LHCN-M2 (cell line): Measurements from ENCODE around the gene TGM4. TPM values are rescaled to one million over a fixed set of nuclear protein-coding genes. Genes with fewer than 3 reads are reported as not detected.
A peak's percentile ranks its signal among the peaks of the same experiment; 100 is the strongest.

ENCODE experiments used
- DNase-seq: peaks from one replicate; pipeline ENCODE4 v3.0.0-alpha.2; 2012; ENCODE audit warnings: low read depth
- total RNA-seq: library from RNA; depleted of rRNA; stranded (reverse); fragments of >200 nt; gene quantifications from 2 replicates; pipeline ENCODE4 v1.2.3, GENCODE V29; 2014

The TGM4 gene
- total RNA-seq, 1 experiment from 2014 or later: 0.06 TPM

- no peak for DNase-seq
Measured at GRCh38 chr3:44880284-44880683, 5.9 kb downstream of the TGM4 start.

DNA sequence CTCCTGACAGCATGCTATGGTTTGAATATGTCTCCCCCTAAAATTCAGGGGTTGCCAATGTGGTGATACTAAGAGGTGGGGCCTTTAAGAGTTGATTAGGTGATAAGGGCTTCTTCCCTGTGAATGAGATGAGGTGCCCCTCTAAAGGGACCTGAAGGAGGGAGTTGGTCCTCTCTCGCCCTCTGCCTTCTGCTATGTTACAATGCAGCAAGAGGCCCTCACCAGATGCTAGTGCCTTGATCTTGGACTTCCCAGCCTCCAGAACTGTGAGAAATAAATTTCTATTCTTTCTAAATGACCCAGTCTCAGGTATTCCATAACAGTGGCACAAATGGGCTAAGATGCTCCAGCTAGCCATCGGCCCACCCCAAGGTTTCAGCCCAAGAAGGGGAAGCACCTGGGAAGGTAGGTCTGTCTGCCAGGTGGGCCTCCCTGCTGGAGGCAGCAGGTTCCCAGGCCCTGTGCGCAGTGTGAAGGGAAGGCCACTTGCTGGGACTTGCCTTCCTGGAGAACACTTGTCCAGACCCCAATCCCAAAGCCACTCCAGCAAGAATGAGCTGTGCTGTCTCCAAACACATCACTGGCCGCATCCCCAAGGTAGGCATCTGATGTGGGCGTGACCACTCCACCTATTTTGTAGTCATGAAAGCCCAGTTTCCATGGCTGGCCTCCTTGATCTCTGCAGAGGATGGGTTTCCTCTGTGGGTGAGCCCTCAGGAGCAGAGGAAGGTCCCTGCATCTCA lies 9.0 kb downstream of the TGM4 start:
- DNase-seq: no peak

DNA sequence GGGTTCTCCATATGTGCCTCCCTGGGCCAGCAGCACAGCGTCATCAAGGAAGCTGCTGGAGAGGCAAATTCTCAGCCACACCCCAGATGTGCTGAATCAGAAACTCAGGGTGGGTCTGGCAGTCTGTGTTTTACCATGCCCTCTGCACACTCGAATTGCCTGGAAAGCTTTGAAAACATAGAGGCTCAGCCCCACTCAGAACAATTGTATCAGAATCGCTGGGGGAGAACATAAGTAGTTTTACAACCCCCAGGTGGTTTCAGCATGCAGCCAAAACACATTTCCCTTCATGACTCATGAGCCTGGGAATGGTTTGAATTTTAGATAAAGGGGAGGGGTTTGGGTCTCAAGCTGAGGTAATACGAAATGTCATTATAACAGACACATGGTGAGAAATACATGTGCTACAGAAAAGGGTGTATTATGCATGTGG lies 9.6 kb downstream of the TGM4 start:
- DNase-seq: peak; percentile 98

GRCh38 chr3:44885618-44886017 lies 11.2 kb downstream of the TGM4 start:
- DNase-seq: peak; percentile 98

DNA sequence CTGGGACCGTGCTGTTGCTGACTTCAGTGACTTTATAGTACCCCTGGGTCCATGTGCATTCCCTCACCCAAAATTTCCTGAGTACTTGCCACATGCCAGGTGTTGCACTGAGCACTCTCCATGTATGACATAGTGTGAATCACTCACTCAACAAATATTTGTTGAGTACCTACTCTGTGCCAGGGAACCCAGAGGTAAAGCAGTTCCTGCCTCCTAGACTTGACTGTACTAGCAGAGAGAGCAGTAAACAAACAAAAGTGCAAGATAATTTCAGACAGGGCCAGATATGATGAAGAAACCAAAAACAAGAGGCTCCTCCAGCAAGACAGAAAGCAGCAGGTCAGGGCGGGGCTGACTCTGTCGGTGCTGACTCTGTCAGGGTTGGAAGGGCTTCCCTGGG lies 12.2 kb downstream of the TGM4 start:
- DNase-seq: no peak

GRCh38 chr3:44887101-44887500 lies 12.7 kb downstream of the TGM4 start:
- no peak for DNase-seq

- no peak for DNase-seq
Measured at GRCh38 chr3:44890258-44890657, 15.8 kb downstream of the TGM4 start.

DNA sequence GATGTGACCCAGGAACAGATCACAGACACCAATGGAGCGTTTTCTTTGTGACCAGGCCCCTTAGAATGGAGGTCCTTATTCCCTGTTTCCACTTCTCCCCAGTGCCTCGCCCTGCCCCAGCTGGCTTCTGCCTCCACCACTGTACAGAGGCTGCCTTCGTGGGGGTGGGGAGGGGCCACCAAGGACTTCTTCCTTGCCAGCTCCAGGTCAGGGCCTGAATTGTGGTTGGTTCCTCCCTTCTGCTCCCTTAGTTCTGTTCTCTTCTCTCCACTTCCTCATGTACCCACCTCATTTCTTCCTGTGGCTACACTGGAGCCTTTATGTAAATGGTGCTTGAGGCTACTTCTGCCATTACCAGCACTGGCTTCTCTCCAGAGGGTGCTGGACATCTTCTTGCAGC lies 16.4 kb downstream of the TGM4 start:
- DNase-seq: no peak

GRCh38 chr3:44892689-44893088 lies 18.3 kb downstream of the TGM4 start:
- peak; percentile 39 for DNase-seq

- DNase-seq: peak; percentile 85
Measured at GRCh38 chr3:44893097-44893496, 18.7 kb downstream of the TGM4 start.

DNA sequence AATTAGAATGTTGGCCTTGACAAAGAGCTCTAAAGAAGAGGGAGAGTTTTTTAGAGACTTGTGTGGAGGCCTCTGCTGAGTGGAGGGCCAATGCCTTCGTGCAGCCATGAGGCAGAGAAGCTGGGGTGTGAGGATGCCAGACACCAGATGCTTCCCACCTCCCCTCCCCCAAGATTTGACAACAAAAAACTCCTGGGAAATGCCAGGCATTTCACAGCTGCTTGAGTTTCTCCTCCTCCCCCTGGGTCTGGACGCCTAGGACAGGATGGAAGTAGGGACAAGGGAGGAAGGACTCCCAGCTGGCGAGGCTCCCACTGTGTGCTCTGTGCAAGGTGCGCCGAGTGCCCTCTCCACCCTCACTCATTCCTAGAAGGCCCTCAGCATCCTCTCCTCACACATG lies 20.1 kb downstream of the TGM4 start:
- peak; percentile 60 for DNase-seq

DNA sequence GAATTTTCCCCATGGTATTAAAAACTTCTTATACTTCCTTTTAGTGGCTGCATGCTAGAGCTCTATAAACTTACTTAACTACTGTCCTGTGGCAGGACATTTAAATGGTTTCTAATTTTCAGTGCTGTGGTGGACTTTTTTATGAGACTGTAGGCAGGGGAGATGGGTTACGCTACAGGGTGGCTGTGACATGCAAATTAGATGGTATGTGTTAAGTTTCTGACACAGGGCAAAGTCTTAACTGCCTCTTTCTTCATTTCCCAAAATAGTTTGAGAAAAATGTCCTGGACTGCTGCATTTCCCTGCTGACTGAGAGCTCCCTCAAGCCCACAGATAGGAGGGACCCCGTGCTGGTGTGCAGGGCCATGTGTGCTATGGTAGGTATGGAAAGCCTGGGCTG lies 22.0 kb downstream of the TGM4 start:
- DNase-seq: no peak

GRCh38 chr3:44899683-44900367 lies 25.4 kb downstream of the TGM4 start:
- DNase-seq: no peak

DNA sequence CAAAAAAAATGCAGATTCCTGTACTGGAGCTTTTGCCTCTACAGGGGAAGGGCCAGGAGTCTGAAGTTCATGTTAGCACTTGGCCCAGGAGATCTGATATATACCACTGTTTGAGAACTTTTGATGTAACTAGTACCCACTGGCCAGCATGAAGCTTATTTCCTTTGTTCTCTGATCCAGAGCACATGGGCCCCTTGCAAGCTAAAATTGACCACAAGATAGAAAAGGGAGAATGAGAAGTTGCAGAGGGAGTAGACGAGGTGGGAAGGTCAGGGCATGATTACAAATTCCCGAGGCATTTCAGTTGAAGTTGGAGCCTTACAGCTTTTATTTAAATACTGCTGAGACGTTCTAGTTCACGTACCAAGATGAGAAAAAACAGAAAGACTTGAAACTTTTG lies 28.2 kb downstream of the TGM4 start:
- no peak for DNase-seq

- no peak for DNase-seq
Measured at GRCh38 chr3:44903314-44903713, 28.9 kb downstream of the TGM4 start.

DNA sequence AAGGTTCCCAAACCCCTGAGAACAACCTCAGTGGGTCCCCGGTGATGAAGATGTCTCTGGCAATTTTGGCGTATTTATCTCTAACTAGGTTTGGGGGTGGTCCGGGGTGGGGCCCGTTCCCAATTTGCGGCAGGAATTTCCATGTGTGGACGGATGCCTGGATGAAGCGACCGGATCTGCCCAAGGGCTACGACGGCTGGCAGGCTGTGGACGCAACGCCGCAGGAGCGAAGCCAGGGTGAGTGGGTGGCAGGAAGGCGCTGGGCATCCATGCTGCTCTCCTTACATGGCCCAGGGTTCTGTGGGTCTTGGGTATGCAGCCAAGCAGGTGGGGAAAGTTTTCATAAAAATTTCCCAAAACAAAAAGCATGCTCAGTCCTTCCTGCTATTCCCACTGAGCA lies 29.3 kb downstream of the TGM4 start:
- no peak for DNase-seq

DNA sequence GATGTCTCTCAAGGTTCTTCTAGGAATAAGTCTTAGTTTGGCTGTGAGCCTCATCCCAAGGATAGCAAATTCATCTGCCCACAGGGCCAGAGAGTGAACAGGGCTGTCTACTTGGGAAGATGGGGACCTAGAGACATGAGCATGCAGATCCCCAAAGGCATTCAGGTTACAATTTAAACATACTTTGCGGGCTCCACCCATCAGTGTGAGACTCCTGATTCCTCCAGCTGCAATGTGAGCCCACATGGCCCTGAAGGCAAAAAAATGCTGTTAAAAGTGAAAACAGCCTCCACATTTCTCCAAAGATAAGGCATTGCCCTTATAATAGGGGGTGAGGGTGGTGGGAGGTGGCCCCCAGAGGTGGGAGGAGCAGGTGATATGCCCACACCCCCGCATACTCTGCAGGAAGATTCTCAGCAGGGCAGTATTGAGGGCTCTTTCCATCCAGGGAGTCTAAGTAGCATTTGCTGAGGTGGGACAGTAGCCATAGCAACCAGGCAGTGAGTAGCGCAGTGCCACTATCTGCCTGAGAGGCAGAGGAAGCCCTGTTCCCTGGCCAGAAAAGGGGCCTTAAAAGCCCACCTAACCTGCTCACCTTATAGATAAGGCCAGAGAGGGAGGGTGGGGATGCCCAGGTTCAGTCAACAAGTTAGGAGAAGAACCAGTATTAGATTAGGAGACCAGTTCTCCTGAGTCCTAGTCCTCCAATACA lies 31.2 kb downstream of the TGM4 start:
- no peak for DNase-seq

DNA sequence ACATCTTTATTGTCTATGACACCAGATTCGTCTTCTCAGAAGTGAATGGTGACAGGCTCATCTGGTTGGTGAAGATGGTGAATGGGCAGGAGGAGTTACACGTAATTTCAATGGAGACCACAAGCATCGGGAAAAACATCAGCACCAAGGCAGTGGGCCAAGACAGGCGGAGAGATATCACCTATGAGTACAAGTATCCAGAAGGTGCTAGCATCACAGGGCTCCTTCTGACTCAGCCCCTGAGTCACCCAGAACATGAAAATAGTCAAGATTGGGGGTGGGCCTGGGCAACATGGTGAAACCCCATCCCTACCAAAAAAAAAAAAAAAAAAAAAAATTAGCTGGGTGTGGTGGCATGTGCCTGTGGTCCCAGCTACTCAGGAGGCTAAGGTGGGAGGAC lies 32.6 kb downstream of the TGM4 start:
- DNase-seq: no peak

DNA sequence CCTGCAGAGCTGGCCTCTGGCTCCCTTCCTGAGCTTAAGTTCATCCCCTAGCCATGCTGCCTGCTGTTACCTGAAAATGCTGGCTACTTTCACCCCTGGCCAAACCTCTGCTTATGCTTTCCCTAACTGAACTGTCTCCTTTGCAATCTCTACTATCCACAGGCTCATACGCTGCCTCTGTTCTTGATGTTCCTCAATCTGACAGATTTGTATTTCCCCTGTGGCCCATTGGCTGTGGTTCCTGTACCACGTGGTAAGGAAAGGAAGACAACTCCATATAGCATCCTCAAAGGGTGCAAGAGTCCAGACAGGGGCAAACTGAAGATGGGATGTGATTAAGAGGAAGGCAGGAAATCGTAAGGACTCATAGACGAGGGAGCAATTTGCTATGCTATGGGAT lies 33.2 kb downstream of the TGM4 start:
- DNase-seq: no peak

- no peak for DNase-seq
Measured at GRCh38 chr3:44909063-44909462, 34.7 kb downstream of the TGM4 start.

DNA sequence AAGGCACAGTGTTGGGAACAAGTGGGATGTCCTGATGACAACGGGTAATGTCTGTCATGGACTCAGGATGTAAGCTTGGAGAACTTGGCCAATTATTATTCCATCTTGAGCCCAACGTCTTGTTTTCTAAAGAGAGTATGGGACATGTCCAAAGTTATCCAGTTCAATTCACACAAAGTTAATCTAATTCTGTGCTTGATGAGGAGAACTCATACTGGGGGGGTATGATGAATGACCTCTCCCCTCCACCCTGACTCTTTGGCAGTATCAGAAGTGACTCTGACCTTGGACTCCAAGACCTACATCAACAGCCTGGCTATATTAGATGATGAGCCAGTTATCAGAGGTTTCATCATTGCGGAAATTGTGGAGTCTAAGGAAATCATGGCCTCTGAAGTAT lies 36.3 kb downstream of the TGM4 start:
- DNase-seq: no peak

DNA sequence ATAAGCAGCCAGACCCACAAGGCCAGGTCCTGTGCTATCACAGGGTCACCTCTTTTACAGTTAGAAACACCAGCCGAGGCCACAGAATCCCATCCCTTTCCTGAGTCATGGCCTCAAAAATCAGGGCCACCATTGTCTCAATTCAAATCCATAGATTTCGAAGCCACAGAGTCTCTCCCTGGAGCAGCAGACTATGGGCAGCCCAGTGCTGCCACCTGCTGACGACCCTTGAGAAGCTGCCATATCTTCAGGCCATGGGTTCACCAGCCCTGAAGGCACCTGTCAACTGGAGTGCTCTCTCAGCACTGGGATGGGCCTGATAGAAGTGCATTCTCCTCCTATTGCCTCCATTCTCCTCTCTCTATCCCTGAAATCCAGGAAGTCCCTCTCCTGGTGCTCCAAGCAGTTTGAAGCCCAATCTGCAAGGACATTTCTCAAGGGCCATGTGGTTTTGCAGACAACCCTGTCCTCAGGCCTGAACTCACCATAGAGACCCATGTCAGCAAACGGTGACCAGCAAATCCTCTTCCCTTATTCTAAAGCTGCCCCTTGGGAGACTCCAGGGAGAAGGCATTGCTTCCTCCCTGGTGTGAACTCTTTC lies 39.6 kb downstream of the TGM4 start:
- DNase-seq: peak; percentile 77
